ENCODE data around the gene FAM174B.

FAM174B gene

GRCh38 chr15:92638709-92639365, 16.7 kb downstream of the FAM174B start:
- no peak for DNase-seq

- DNase-seq: no peak
These were observed 17.3 kb downstream of the FAM174B start for GRCh38 chr15:92638291-92638708.

DNA sequence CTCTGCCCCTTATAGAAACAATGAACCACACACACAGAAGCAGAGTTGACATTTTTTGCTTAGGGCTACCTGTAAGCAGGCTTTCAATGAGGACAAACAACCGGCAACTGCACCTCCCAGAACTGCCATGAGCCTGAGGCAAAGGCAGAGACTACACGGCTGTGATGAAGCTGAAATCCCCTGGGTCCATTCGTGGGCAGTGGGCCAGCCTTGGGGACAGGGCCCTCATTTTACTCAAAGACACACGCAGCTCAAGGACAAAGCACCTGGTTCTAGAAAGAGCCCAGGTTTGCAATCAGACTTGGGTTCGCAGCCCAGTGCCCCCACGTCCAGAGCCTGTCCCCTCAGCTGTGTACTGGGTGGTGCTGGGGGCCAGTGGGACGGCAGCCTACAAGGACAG, 17.9 kb downstream of the FAM174B start:
- no peak for DNase-seq

- DNase-seq: no peak
These were observed 18.6 kb downstream of the FAM174B start for GRCh38 chr15:92636908-92637481.

DNA sequence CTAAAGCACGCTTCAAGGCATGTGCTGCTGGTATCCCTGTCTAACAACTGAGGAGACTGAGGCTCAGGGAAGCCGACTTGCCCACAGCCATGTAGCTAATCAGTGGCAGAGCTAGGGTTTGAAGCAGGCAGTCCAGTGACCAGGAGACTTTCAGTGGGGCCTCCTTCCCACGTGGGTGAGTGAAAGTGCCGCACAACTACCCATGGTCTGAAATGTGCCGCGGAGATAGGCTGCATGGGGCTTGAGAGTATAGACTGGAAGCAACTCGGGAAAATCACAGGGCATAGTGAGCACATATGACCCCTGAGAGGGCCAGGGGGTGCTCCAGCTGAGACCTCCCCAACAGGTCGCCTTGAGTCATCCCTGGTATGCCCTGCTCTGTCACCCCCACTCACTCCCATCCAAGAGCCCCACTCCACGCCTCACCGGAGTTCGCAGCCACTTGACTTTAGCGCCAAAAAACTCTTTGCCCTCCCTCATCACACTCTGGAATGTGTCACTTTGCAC, 19.1 kb downstream of the FAM174B start:
- DNase-seq: no peak

GRCh38 chr15:92634671-92635201, 20.8 kb downstream of the FAM174B start:
- DNase-seq: no peak

GRCh38 chr15:92634060-92634459, 21.5 kb downstream of the FAM174B start:
- no peak for DNase-seq

GRCh38 chr15:92633418-92633817, 22.2 kb downstream of the FAM174B start:
- DNase-seq: no peak

- DNase-seq: no peak
These were observed 22.6 kb downstream of the FAM174B start for GRCh38 chr15:92633001-92633400.

DNA sequence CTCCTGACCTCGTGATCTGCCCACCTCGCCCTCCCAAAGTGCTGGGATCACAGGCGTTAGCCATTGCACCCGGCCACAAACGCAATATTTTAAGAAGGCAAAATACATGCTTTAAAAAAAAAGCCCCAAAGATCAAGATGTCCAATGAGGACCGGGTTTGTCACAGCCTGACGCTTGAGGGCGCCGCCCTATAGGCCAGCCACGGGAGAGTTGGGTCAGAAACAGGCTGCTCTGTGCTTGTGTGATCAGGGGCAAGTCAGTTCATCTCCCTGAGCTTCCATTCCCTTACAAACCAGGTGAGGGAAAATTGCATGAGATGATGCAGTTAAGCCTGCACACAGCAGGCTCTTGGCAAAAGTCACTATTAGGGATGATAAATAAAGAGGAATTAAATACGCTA, 23.9 kb downstream of the FAM174B start:
- DNase-seq: no peak

GRCh38 chr15:92629975-92630626, 25.5 kb downstream of the FAM174B start:
- no peak for DNase-seq

DNA sequence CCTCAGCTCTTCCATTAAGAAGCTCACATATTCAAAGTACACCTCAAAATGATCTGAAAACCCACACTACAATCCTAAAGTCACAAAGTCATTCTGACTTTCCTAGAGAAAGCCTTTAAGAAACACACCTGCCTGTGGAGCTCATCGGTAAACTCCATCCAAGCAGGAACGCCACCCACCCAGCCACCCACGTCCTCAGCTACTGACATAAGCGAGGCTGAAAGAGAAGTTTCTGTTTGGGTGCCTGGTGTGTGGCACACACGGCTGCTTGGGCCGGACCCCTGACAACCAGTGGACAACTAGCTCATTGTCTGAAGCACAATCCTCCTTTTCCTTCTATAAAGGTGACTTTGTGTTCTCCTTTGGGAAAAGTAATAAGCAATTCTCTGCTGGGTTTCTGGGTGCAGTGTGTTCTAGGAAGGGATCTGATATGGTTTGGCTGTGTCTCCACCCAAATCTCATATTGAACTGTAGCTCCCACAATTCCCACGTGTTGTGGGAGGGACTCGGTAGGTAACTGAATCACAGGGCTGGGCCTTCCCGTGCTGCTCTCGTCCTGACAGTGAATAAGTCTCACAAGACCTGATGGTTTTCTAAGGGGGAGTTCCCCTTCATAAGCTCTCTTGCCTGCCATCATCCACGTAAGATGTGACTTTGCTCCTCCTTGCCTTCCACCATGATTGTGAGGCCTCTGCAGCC, 26.1 kb downstream of the FAM174B start:
- DNase-seq: no peak

GRCh38 chr15:92627014-92627413, 28.6 kb downstream of the FAM174B start:
- no peak for DNase-seq

- no peak for DNase-seq
These were observed 30.2 kb downstream of the FAM174B start for GRCh38 chr15:92625251-92625980.

GRCh38 chr15:92624401-92624991, 31.1 kb downstream of the FAM174B start:
- DNase-seq: no peak

DNA sequence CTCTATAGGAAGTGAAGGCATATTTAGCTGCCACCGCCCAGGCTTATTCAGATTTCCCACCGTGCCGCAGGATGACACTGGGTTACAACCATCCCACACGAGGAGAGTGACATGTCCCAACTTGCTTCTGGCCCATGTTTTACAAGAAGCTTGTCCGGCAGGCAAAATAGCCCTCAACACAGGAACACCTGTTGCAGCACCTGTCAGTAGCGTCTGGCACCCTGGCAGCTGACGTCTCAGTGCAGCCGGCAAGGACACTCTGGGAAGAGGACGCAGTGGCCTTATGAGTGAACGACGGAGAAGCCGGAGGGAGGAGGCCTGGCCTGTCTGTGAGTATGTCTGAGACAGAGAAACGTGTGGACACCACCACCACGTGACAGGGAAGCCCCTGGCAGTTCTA, 32.1 kb downstream of the FAM174B start:
- DNase-seq: no peak

GRCh38 chr15:92621972-92622533, 33.5 kb downstream of the FAM174B start:
- DNase-seq: no peak

DNA sequence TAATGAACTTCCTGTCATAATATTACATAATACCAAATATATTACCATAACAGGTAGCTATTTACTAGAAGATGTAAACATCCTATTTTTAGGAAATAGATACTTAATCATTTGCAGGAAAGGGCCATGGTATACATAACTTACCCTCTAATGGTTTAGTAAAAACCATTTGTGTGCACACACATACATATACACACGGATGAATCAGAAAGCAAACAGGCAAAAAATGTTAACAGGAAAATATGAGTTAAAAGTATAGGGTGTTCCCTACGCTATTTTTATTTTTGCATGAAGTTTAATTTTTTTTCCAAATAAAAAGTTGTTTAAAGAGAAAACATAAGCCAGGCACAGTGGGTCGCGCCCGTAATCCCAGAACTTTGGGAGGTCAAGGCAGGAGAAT, 34.6 kb downstream of the FAM174B start:
- no peak for DNase-seq

- no peak for DNase-seq
These were observed 36.2 kb downstream of the FAM174B start for GRCh38 chr15:92619145-92620101.

All from AML-193 (cell line).